Measurements from ENCODE around the gene CCDC134. TPM values are rescaled to one million over a fixed set of nuclear protein-coding genes. Genes with fewer than 3 reads are reported as not detected.
"Not testable (repeated sequence)": the region's sequence is repeated elsewhere in the genome, so short reads cannot be mapped to it uniquely, and the experiment has no call there.

The CCDC134 gene
- total RNA-seq, 2 experiments from 2014 or later, result 15.2 to 15.9 TPM

DNA sequence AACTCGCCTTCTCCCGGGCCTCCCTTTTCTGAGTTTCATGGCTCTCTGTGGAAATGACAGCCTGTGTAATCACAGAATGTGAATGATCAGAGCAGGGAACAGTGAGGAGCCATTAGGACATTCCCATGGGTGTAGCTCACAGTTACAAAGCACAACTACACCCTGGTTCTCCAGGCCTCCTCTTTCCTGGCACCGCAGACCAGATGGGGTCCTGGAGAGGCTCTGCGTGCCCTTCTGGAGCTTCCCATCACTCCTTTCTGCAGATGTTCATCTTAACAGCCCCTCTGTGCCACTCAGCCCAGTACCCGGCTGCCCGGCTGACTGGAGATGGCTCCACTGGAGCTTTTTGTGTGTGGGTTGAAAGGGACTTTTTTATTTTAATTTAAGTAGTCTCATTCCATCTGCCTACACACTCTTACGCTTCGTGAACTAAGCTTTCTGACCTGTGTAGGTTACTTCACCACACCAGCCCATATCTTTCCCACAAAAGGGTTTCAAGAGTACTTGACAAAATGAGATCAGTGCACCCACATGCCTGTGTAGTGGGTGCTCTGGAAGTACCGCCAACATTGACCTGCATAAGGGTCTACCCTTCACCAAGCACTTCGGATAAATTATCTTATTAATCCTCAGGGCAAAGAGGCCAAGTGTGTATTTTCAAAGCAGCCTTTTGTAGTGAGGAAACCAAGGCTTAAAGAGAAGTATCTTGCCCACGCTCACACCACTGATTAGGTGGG lies 62.2 kb downstream of the CCDC134 start:
- H3K27me3 Mint-ChIP-seq, result no peaks in the 10 kb centered on the region
- H3K4me3 Mint-ChIP-seq, result peak overlapping the region; percentile 65
- H3K4me1 Mint-ChIP-seq (ENCODE audit: low read depth), result peaks cover 65% of the 10 kb centered on the region
- H3K9me3 Mint-ChIP-seq, result no peaks in the 10 kb centered on the region
- CTCF ChIA-PET, result interaction anchor here (0.7 to 2.3 kb wide), 16 partner anchors 9 to 207 kb away, joined by 3 to 18 read pairs (median 5); partner anchors contain the start of genes CCDC134, CENPM, SHISA8 and SREBF2
- H3K36me3 Mint-ChIP-seq (ENCODE audit: low read depth), result peaks cover 31% of the 10 kb centered on the region
- intact Hi-C loops (cut with micrococcal nuclease), result loop anchor here (1.0 to 5.0 kb wide), 2 partner anchors 11 to 80 kb away; no protein-coding TSS in a partner anchor
- DNase-seq (peak; percentile 80), ATAC-seq (peak; percentile 71)
- TF ChIP-seq, protein P1, sequence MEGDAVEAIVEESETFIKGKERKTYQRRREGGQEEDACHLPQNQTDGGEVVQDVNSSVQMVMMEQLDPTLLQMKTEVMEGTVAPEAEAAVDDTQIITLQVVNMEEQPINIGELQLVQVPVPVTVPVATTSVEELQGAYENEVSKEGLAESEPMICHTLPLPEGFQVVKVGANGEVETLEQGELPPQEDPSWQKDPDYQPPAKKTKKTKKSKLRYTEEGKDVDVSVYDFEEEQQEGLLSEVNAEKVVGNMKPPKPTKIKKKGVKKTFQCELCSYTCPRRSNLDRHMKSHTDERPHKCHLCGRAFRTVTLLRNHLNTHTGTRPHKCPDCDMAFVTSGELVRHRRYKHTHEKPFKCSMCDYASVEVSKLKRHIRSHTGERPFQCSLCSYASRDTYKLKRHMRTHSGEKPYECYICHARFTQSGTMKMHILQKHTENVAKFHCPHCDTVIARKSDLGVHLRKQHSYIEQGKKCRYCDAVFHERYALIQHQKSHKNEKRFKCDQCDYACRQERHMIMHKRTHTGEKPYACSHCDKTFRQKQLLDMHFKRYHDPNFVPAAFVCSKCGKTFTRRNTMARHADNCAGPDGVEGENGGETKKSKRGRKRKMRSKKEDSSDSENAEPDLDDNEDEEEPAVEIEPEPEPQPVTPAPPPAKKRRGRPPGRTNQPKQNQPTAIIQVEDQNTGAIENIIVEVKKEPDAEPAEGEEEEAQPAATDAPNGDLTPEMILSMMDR (IDR thresholded peaks at IDR 0.05), result no peak
- POLR2A ChIA-PET, result interaction anchor here (0.9 to 3.7 kb wide), 23 partner anchors 9 to 208 kb away, joined by 3 to 50 read pairs (median 5); partner anchors contain the start of genes CCDC134, CENPM, NAGA and SNU13
- peak overlapping the region; percentile 98 for H3K27ac Mint-ChIP-seq

DNA sequence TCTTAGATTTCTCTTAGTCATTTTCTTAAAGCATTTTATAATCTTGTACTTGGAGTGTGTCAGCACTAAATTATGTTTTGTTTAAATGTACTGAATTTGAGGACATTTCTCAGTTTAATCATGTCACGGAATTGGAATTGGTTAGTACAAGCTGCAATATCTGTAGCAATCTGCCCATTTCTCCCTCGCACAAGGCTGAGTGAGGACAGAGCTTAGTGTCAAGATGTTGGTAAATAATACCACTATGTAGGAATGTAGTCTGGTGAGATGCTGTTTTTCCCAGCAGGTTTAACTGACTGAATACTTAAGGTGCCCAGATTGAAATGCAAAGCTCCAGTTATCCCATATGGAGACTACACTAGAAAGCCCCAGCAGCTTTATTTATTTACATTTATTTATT lies 63.0 kb downstream of the CCDC134 start:
- H3K4me1 Mint-ChIP-seq (ENCODE audit: low read depth), result peaks cover 57% of the 10 kb centered on the region
- H3K9me3 Mint-ChIP-seq, result no peaks in the 10 kb centered on the region
- POLR2A ChIA-PET, result interaction anchor here (0.8 to 3.7 kb wide), 14 partner anchors 9 to 208 kb away, joined by 3 to 50 read pairs (median 11); partner anchors contain the start of genes CCDC134, CENPM, NAGA and SREBF2
- H3K36me3 Mint-ChIP-seq (ENCODE audit: low read depth), result peaks cover 34% of the 10 kb centered on the region
- no peaks in the 10 kb centered on the region for H3K27me3 Mint-ChIP-seq
- DNase-seq, result no peak
- ATAC-seq, result no peak
- intact Hi-C loops (cut with micrococcal nuclease), result loop anchor here (1.0 to 5.0 kb wide), 2 partner anchors 10 to 79 kb away; no protein-coding TSS in a partner anchor
- peak overlapping the region; percentile 98 for H3K27ac Mint-ChIP-seq
- TF ChIP-seq, protein P1 (IDR thresholded peaks at IDR 0.05), result no peak
- peak overlapping the region; percentile 65 for H3K4me3 Mint-ChIP-seq
- CTCF ChIA-PET, result interaction anchor here (0.6 to 2.3 kb wide), 6 partner anchors 8 to 196 kb away, joined by 3 to 18 read pairs (median 5); partner anchors contain the start of gene SHISA8

DNA sequence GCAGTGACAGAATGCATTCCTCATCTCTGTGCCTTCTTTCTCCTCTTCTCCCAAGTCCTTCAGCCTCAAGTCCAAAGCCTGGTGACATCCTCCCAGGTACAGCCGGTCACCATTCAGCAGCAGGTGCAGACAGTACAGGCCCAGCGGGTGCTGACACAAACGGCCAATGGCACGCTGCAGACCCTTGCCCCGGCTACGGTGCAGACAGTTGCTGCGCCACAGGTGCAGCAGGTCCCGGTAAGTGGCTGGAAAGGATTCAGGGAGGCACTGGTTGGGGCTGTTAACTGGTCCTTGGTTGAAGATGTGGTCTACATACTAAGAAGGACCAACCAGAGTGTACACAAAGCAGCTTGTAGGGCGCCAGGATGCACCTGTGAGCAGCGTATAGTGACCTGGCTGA lies 68.1 kb downstream of the CCDC134 start:
- DNase-seq, result no peak
- ATAC-seq, result no peak
- intact Hi-C loops (cut with micrococcal nuclease), result no loop called here
- Mint-ChIP-seq H3K36me3 (ENCODE audit: low read depth) (peaks cover 56% of the 10 kb centered on the region), H3K9me3 (no peaks in the 10 kb centered on the region), H3K4me3 (no peak overlapping the region), H3K4me1 (ENCODE audit: low read depth) (peaks cover 41% of the 10 kb centered on the region), H3K27me3 (no peaks in the 10 kb centered on the region), H3K27ac (no peak overlapping the region)
- ChIA-PET POLR2A (interaction anchor here (1.0 to 1.5 kb wide), 2 partner anchors 11 to 58 kb away, joined by 3 to 5 read pairs; partner anchors contain the start of gene TNFRSF13C), CTCF (no interaction called here)
- TF ChIP-seq, protein P1 (IDR thresholded peaks at IDR 0.05), result no peak

- POLR2A ChIA-PET, H3K27me3 Mint-ChIP-seq, ATAC-seq, H3K9me3 Mint-ChIP-seq, H3K27ac Mint-ChIP-seq, DNase-seq, H3K4me3 Mint-ChIP-seq: not testable (repeated sequence)
- peaks cover 65% of the 10 kb centered on the region for H3K36me3 Mint-ChIP-seq (ENCODE audit: low read depth)
- intact Hi-C loops (cut with micrococcal nuclease), result loop anchor here (5.0 kb wide), 1 partner anchor 38 kb away; the partner anchor contains the start of gene SREBF2
- peaks cover 48% of the 10 kb centered on the region for H3K4me1 Mint-ChIP-seq (ENCODE audit: low read depth)
- CTCF ChIA-PET, result interaction anchor here (3.4 kb wide), 1 partner anchor 7 kb away, joined by 18 read pairs; no protein-coding TSS in a partner anchor
Observed at GRCh38 chr22:41870081-41870480, 69.6 kb downstream of the CCDC134 start.

DNA sequence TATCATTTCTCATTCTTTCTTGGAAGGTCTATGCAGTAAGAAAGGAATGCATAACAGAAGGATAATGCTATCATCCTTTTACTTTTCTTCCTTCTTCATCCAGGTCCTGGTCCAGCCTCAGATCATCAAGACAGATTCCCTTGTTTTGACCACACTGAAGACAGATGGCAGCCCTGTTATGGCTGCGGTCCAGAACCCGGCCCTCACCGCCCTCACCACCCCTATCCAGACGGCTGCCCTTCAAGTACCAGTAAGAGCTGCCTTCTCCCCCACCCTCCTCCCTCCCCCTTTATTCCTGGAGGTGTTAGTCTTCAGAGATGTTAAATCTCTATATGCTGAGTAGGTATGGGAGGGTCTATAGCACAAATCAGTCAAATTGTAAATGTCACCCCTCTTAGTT lies 70.3 kb downstream of the CCDC134 start:
- peaks cover 48% of the 10 kb centered on the region for H3K4me1 Mint-ChIP-seq (ENCODE audit: low read depth)
- H3K27ac Mint-ChIP-seq, result no peak overlapping the region
- H3K9me3 Mint-ChIP-seq, result no peaks in the 10 kb centered on the region
- ATAC-seq (no peak), DNase-seq (no peak)
- H3K27me3 Mint-ChIP-seq, result no peaks in the 10 kb centered on the region
- intact Hi-C loops (cut with micrococcal nuclease), result loop anchor here (5.0 kb wide), 1 partner anchor 38 kb away; the partner anchor contains the start of gene SREBF2
- CTCF ChIA-PET, result interaction anchor here (1.5 to 3.4 kb wide), 2 partner anchors 8 to 13 kb away, joined by 7 to 18 read pairs; no protein-coding TSS in a partner anchor
- TF ChIP-seq, protein P1 (IDR thresholded peaks at IDR 0.05), result no peak
- POLR2A ChIA-PET, result interaction anchor here (1.0 to 3.8 kb wide), 4 partner anchors 8 to 32 kb away, joined by 3 to 44 read pairs (median 14); no protein-coding TSS in a partner anchor
- H3K4me3 Mint-ChIP-seq, result no peak overlapping the region
- H3K36me3 Mint-ChIP-seq (ENCODE audit: low read depth), result peaks cover 69% of the 10 kb centered on the region
